HepG2 (cell line): ENCODE data around the gene CACNA1I. TPM values are rescaled to one million over a fixed set of nuclear protein-coding genes. Genes with fewer than 3 reads are reported as not detected.

Experiments
- ATAC-seq: fragments of 200-7000 bp; cut with Tn5 transposase; 3 replicates; pipeline ENCODE4 v1.9.1; 2020; ENCODE audit warnings: mild to moderate bottlenecking, moderate library complexity
- BruUV-seq: library from RNA; stranded (reverse); fragments of 400-500 nt; replicated peaks from 2 replicates; lab custom pipeline; 2021; lab: Mats Ljungman, UMichigan
- CTCF ChIA-PET: fragments of 300-600 bp; formaldehyde crosslinking; extraction: SDS; loops from one replicate; lab custom pipeline; 2021; ENCODE audit warnings: low total read pairs, inconsistent platforms, low intra/inter-chr PET ratio; lab: Yijun Ruan, JAX
- POLR2A ChIA-PET: fragments of 350-600 bp; sonication (Branson Sonifier 250); formaldehyde crosslinking; loops from one replicate; lab custom pipeline; 2020; ENCODE audit warnings: antibody characterized with exemption, inconsistent platforms; lab: Yijun Ruan, JAX
- DNase-seq: peaks from one replicate; pipeline ENCODE4 v3.0.0-alpha.2; 2015; ENCODE audit warnings: low spot score
- FAIRE-seq: peaks from 3 replicates; lab custom pipeline; 2011; peaks lifted over from hg19 to GRCh38; lab: Jason Lieb, UNC
- H2AFZ ChIP-seq: one replicate; pipeline ENCODE4 v1.6.1; 2011; ENCODE audit warnings: low read length, inconsistent platforms
- H3K27ac ChIP-seq: fragments of 300-600 bp; 3 replicates; pipeline ENCODE4 v1.8.0; 2011; ENCODE audit warnings: mixed run types, mild to moderate bottlenecking, mixed read lengths, low read length, inconsistent platforms; ENCODE audit not compliant: insufficient read depth; ENCODE audit errors: extremely low read length
- H3K27me3 ChIP-seq, 2 experiments: fragments of 200-600 bp in 1 of 2; 2 replicates in 1 of 2; 3 replicates in 1 of 2; pipeline versions ENCODE4 v1.6.0 to v1.8.0; 2011; ENCODE audit warnings: low read length in 2 of 2, mild to moderate bottlenecking in 2 of 2, moderate library complexity in 2 of 2, inconsistent platforms in 1 of 2; ENCODE audit not compliant: insufficient read depth in 2 of 2, control insufficient read depth in 1 of 2
- H3K36me3 ChIP-seq, 2 experiments: fragments of 200-600 bp in 1 of 2; replicated peaks in 1 of 2; 2 replicates in 1 of 2; 3 replicates in 1 of 2; pipeline versions ENCODE4 v1.5.1 to v1.8.0; 2011; ENCODE audit warnings: low read length in 2 of 2, inconsistent platforms in 1 of 2; ENCODE audit not compliant: insufficient read depth in 2 of 2, control insufficient read depth in 1 of 2
- H3K4me1 ChIP-seq: 2 replicates; pipeline ENCODE4 v1.5.1; 2012; ENCODE audit warnings: low read length, inconsistent platforms; ENCODE audit not compliant: insufficient read depth
- H3K4me2 ChIP-seq: 2 replicates; pipeline ENCODE4 v1.6.0; 2011; ENCODE audit warnings: low read depth, low read length, inconsistent platforms
- H3K4me3 ChIP-seq, 3 experiments: fragments of 200-600 bp in 1 of 3; sonication (generic), shearing (Covaris generic) in 1 of 3; replicated peaks in 1 of 3; 2 replicates each; pipeline ENCODE4 v1.5.1; 2011 to 2016; ENCODE audit warnings: low read length in 3 of 3, inconsistent platforms in 2 of 3, low read depth in 2 of 3, mild to moderate bottlenecking in 2 of 3, control low read depth in 1 of 3, mixed read lengths in 1 of 3; ENCODE audit not compliant: insufficient read depth in 1 of 3
- H3K79me2 ChIP-seq: one replicate; pipeline ENCODE4 v1.6.1; 2011; ENCODE audit warnings: low read length, inconsistent platforms; ENCODE audit not compliant: insufficient read depth
- H3K9ac ChIP-seq: 2 replicates; pipeline ENCODE4 v1.6.0; 2011; ENCODE audit warnings: mild to moderate bottlenecking, low read depth, low read length, inconsistent platforms; ENCODE audit not compliant: insufficient read depth
- H3K9me3 ChIP-seq: 2 replicates; pipeline ENCODE4 v1.5.1; 2012; ENCODE audit warnings: mild to moderate bottlenecking, low read length
- H4K20me1 ChIP-seq: 2 replicates; pipeline ENCODE4 v1.6.0; 2011; ENCODE audit warnings: inconsistent platforms, mild to moderate bottlenecking, low read length, moderate library complexity; ENCODE audit not compliant: insufficient read depth
- AGO1 ChIP-seq: fragments of 200-400 bp; formaldehyde crosslinking; IDR thresholded peaks from 2 replicates; pipeline ENCODE4 v1.6.1; 2017; ENCODE audit warnings: mild to moderate bottlenecking, low read depth, low read length, moderate library complexity; ENCODE audit not compliant: poor library complexity, severe bottlenecking
- ATF7 ChIP-seq, 2 experiments: fragments of 450-650 bp in 1 of 2; sonication (generic) in 1 of 2; formaldehyde crosslinking in 1 of 2; IDR thresholded peaks; 2 replicates each; pipeline versions ENCODE4 v1.4.0 to v1.6.1; 2016 to 2020; ENCODE audit warnings: antibody characterized with exemption in 1 of 2, mild to moderate bottlenecking in 1 of 2, missing genetic modification reagents in 1 of 2
- CC2D1A ChIP-seq: sonication (generic); formaldehyde crosslinking; IDR thresholded peaks from 2 replicates; pipeline ENCODE4 v1.8.1; 2023; ENCODE audit warnings: mild to moderate bottlenecking, missing genetic modification reagents
- E2F1 ChIP-seq: sonication (generic); formaldehyde crosslinking; IDR thresholded peaks from 2 replicates; pipeline ENCODE4 v1.5.0; 2020; ENCODE audit warnings: missing genetic modification reagents
- EED ChIP-seq: sonication (generic); formaldehyde crosslinking; IDR thresholded peaks from 2 replicates; pipeline ENCODE4 v1.5.0; 2020; ENCODE audit warnings: mild to moderate bottlenecking, missing genetic modification reagents
- ETV5 ChIP-seq: IDR thresholded peaks from 2 replicates; pipeline ENCODE4 v1.6.1; 2018; ENCODE audit warnings: missing biosample characterization, missing genetic modification reagents, inconsistent platforms, borderline replicate concordance
- GZF1 ChIP-seq: sonication (generic); formaldehyde crosslinking; IDR thresholded peaks from 2 replicates; pipeline ENCODE4 v1.5.1; 2020; ENCODE audit warnings: mild to moderate bottlenecking, missing genetic modification reagents
- HMGXB4 ChIP-seq, 2 experiments: sonication (generic) in 1 of 2; formaldehyde crosslinking in 1 of 2; IDR thresholded peaks; 2 replicates each; pipeline versions ENCODE4 v1.4.0 to v1.6.1; 2018 to 2020; ENCODE audit warnings: missing genetic modification reagents in 2 of 2, borderline replicate concordance in 1 of 2, low read depth in 1 of 2, mild to moderate bottlenecking in 1 of 2, missing biosample characterization in 1 of 2
- PREB ChIP-seq: sonication (generic); formaldehyde crosslinking; IDR thresholded peaks from 2 replicates; pipeline ENCODE4 v1.4.0; 2020; ENCODE audit warnings: missing genetic modification reagents
- SP4 ChIP-seq: sonication (generic); formaldehyde crosslinking; IDR thresholded peaks from 2 replicates; pipeline ENCODE4 v1.8.1; 2023; ENCODE audit warnings: mild to moderate bottlenecking, missing genetic modification reagents
- ZFYVE20 ChIP-seq: sonication (generic); formaldehyde crosslinking; IDR thresholded peaks from 2 replicates; pipeline ENCODE4 v1.8.0; 2023; ENCODE audit warnings: low read depth, mild to moderate bottlenecking, moderate library complexity, missing genetic modification reagents, borderline replicate concordance
- ZNF253 ChIP-seq: sonication (generic); formaldehyde crosslinking; IDR thresholded peaks from 2 replicates; pipeline ENCODE4 v1.8.0; 2022; ENCODE audit warnings: mild to moderate bottlenecking, missing genetic modification reagents, borderline replicate concordance
- ZNF256 ChIP-seq: sonication (generic); formaldehyde crosslinking; conservative IDR thresholded peaks from 2 replicates; pipeline ENCODE4 v1.4.0; 2020; ENCODE audit warnings: missing genetic modification reagents
- ZNF331 ChIP-seq: sonication (generic); formaldehyde crosslinking; IDR thresholded peaks from 2 replicates; pipeline ENCODE4 v1.4.0; 2020; ENCODE audit warnings: missing genetic modification reagents
- ZNF713 ChIP-seq: sonication (generic); formaldehyde crosslinking; IDR thresholded peaks from 2 replicates; pipeline ENCODE4 v1.4.0; 2020; ENCODE audit warnings: mild to moderate bottlenecking, missing genetic modification reagents
- ZNF800 ChIP-seq: sonication (generic); formaldehyde crosslinking; IDR thresholded peaks from 2 replicates; pipeline ENCODE4 v1.4.0; 2020; ENCODE audit warnings: missing genetic modification reagents
- WGBS: methylation state at CpG from one replicate; pipeline ENCODE4 v1.1.6; 2017; ENCODE audit warnings: low lambda C conversion rate; 5-methylcytosine and 5-hydroxymethylcytosine counted together
- in situ Hi-C: cut with HindIII; loops from 2 replicates; pipeline ENCODE4 v1.10.0; 2017; ENCODE audit warnings: low pct_unique_long_range_greater_than_20kb; ENCODE audit not compliant: extremely low pct_ligation_motif_present
- intact Hi-C: fragments of 100-400 bp; cut with micrococcal nuclease; formaldehyde crosslinking; loops from one replicate; pipeline ENCODE4 v1.10.0; 2022; ENCODE audit not compliant: unreplicated experiment
- polyA plus RNA-seq, 8 experiments: library from polyadenylated mRNA; depleted of rRNA in 3 of 8; stranded (reverse) in 7 of 8; unstranded in 1 of 8; fragments of >200 nt; fragmentation: Illumina TruSeq in 4 of 8; extraction: Trizol in 4 of 8; gene quantifications; 2 replicates each; pipeline versions ENCODE4 v1.2.1 to v1.2.3, GENCODE V29; 2011 to 2016; ENCODE audit warnings: low read depth in 4 of 8, missing spikeins in 1 of 8, mixed read lengths in 1 of 8; ENCODE audit not compliant: insufficient read depth in 1 of 8
- total RNA-seq, 5 experiments: library from RNA; depleted of rRNA; stranded (reverse); fragments of >200 nt; fragmentation: Illumina TruSeq; extraction: Trizol; gene quantifications; 2 replicates each; pipeline ENCODE4 v1.2.3, GENCODE V29; 2016; ENCODE audit warnings: low read depth in 1 of 5

CACNA1I gene
- total and polyA plus RNA-seq, 2 of the 13 experiments (the other 11 are each of a cell fraction or from before 2014, with no cell fraction given), result not detected

- no peak for TF ChIP-seq ETV5 (CRISPR knock-in tag)
- no peak for TF ChIP-seq ZNF253 (CRISPR knock-in tag)
- TF ChIP-seq ZNF256 (CRISPR knock-in tag), result no peak
- TF ChIP-seq ZNF713 (CRISPR knock-in tag), result no peak
Measured at GRCh38 chr22:39577366-39577765, 6.8 kb downstream of the CACNA1I start (continued).

- intact Hi-C loops (no loop called here), in situ Hi-C loops (no loop called here)
- Histone ChIP-seq H3K79me2 (no peaks in the 10 kb centered on the region), H3K9me3 (no peaks in the 10 kb centered on the region), H3K27ac (no peak overlapping the region), H3K36me3 (no peaks in the 10 kb centered on the region), H3K27me3 (peaks cover 9 to 63% of the 10 kb centered on the region in 2 experiments; a peak in 4 of 5 replicates), H3K4me2 (no peak overlapping the region), H4K20me1 (no peaks in the 10 kb centered on the region), H2AFZ (no peak overlapping the region), H3K4me3 (no peak overlapping the region), H3K4me1 (no peaks in the 10 kb centered on the region), H3K9ac (no peak overlapping the region)
- ATAC-seq, result no peak
- DNase-seq, result no peak
- WGBS, result 30% methylated on average over 5 of the region's 7 CpGs
- BruUV-seq, result no TSS peak
- no peak for TF ChIP-seq ATF7 (IDR thresholded peaks at IDR 0.05)
- TF ChIP-seq ATF7 (CRISPR knock-in tag; IDR thresholded peaks at IDR 0.05), result no peak
- no peak for TF ChIP-seq EED (CRISPR knock-in tag)
- TF ChIP-seq PREB (CRISPR knock-in tag), result no peak
- TF ChIP-seq HMGXB4 (CRISPR knock-in tag; IDR thresholded peaks at IDR 0.05; ENCODE audit: borderline replicate concordance in 1 of 2, low read depth in 1 of 2), result no peak
- no peak for TF ChIP-seq AGO1
- TF ChIP-seq E2F1, result no peak
- no peak for TF ChIP-seq GZF1 (CRISPR knock-in tag)
- no peak for TF ChIP-seq ZNF800 (CRISPR knock-in tag)
- TF ChIP-seq SP4 (CRISPR knock-in tag), result no peak
- no peak for TF ChIP-seq ZFYVE20 (CRISPR knock-in tag)
- TF ChIP-seq ZNF331, result no peak
- no peak for TF ChIP-seq CC2D1A
- CTCF ChIA-PET, result no interaction called here
- POLR2A ChIA-PET, result no interaction called here
- FAIRE-seq, result no peak
Measured at GRCh38 chr22:39577900-39578299, 7.3 kb downstream of the CACNA1I start.
